ENCODE data around the gene AGFG2. TPM values are rescaled to one million over a fixed set of nuclear protein-coding genes. Genes with fewer than 3 reads are reported as not detected.
A peak's percentile ranks its signal among the peaks of the same experiment; 100 is the strongest.

The AGFG2 gene
- total and polyA plus RNA-seq, 2 of the 13 experiments (the other 11 are each of a cell fraction or from before 2014, with no cell fraction given), result 125 to 132 TPM

- TF ChIP-seq ZNF510 (CRISPR knock-in tag; IDR thresholded peaks at IDR 0.05; ENCODE audit: low read depth), result no peak
- 0 out of 2 replicates have a peak, but pooled peaks have one; percentile 23 for TF ChIP-seq RAD21 (CRISPR knock-in tag; IDR thresholded peaks at IDR 0.05)
- TF ChIP-seq HNF4A (CRISPR knock-in tag; IDR thresholded peaks at IDR 0.05), result 0 out of 2 replicates have a peak, but pooled peaks have one; percentile 21
- TF ChIP-seq ZNF292 (CRISPR knock-in tag; IDR thresholded peaks at IDR 0.05; ENCODE audit: borderline replicate concordance, low read depth), result no peak
- TF ChIP-seq ZNF432 (CRISPR knock-in tag; IDR thresholded peaks at IDR 0.05; ENCODE audit: borderline replicate concordance), result no peak
- 0 out of 2 replicates have a peak, but pooled peaks have one; percentile 17 for TF ChIP-seq PAXIP1 (CRISPR knock-in tag; conservative IDR thresholded peaks at IDR 0.05)
- TF ChIP-seq ARNT2 (CRISPR knock-in tag; IDR thresholded peaks at IDR 0.05; ENCODE audit: low read depth), result no peak
- no peak for TF ChIP-seq JUNB (CRISPR knock-in tag; IDR thresholded peaks at IDR 0.05; ENCODE audit: borderline replicate concordance)
- TF ChIP-seq HIC2 (CRISPR knock-in tag; IDR thresholded peaks at IDR 0.05; ENCODE audit: low read depth), result peak; percentile 82
- no peak for TF ChIP-seq TAF1 (CRISPR knock-in tag; IDR thresholded peaks at IDR 0.05)
- TF ChIP-seq PATZ1 (CRISPR knock-in tag; IDR thresholded peaks at IDR 0.05), result peak; percentile 50
- no peak for TF ChIP-seq ZNF136 (CRISPR knock-in tag; IDR thresholded peaks at IDR 0.05; ENCODE audit: low read depth)
- TF ChIP-seq MED13 (CRISPR knock-in tag; IDR thresholded peaks at IDR 0.05), result no peak
- peak; percentile 20; the same call in 1 of the 2 replicates for TF ChIP-seq ZFP91 (CRISPR knock-in tag; IDR thresholded peaks at IDR 0.05; ENCODE audit: borderline replicate concordance)
- TF ChIP-seq ZBTB3 (CRISPR knock-in tag; IDR thresholded peaks at IDR 0.05; ENCODE audit: borderline replicate concordance, low read depth), result no peak
- no peak for TF ChIP-seq ZNF44 (CRISPR knock-in tag; IDR thresholded peaks at IDR 0.05)
- 0 out of 2 replicates have a peak, but pooled peaks have one; percentile 10 for TF ChIP-seq SALL1 (CRISPR knock-in tag; IDR thresholded peaks at IDR 0.05)
- TF ChIP-seq STAG1 (CRISPR knock-in tag; IDR thresholded peaks at IDR 0.05), result peak; percentile 41
Measured at GRCh38 chr7:100599911-100600729, 61.1 kb downstream of the AGFG2 start (continued).
